NCI-H510A (cell line): ENCODE measurements around the gene PARK7.
A peak's percentile ranks its signal among the peaks of the same experiment; 100 is the strongest.
"Not testable (repeated sequence)": the region's sequence is repeated elsewhere in the genome, so short reads cannot be mapped to it uniquely, and the experiment has no call there.

Experiments used
- DNase-seq: peaks from one replicate; lab custom pipeline; 2025; lab: John Stamatoyannopoulos, UW

Gene PARK7

DNA sequence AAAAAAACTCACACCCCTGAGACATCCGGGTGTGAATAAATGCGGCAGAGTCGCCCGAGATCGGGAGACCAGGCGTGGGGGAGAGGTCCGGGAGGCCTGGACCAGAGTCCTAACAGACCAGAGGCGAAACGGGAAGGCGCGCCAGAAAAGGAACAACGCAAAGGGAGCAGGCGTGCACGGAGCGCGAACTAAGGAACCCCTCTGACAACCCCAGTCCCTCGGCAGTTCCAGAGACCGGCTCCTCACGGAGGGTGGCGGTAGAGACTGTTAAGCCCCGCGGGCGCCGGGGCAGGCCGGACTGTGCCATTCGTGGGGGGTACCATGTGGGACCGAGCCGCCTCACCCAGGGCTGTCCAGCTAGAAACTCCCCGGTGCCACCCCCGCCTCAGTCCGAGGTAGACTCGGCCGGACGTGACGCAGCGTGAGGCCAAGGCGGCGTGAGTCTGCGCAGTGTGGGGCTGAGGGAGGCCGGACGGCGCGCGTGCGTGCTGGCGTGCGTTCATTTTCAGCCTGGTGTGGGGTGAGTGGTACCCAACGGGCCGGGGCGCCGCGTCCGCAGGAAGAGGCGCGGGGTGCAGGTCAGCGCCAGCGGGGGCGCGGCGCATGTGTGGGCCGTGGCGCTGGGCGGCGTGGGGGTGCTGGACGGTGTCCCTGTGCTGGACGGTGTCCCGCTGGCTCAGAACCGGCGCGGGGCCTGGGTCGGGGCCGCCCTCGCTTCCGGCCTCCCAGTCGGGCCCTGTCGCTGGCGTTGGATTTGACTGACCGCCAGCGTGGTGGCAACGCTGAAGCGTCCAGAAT is at the start of gene PARK7:
PARK7 (plus strand) TSS at position 496 of the 798 bp plus-strand sequence. CDS start 1,075 bp downstream, outside the sequence.
- DNase-seq = peak; percentile 100

DNA sequence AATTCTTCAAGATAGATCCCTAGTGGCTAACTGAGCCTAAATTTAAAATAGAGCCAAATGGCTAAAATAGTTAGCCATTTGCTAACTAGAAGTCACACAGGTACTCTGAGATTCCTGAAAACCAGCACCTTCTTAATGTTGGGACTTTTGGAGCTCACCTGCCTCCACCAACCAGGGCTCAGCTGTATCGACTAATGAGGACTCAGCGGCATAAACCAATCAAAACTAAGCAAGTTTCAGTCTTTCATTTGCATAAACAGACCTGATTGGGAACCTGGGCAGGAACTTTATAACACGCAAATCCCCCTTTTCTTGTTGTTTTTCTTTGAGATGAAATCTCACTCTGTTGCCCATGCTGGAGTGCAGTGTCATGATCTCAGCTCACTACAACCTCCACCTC is 49.4 kb upstream of the PARK7 start:
- DNase-seq = no peak

DNA sequence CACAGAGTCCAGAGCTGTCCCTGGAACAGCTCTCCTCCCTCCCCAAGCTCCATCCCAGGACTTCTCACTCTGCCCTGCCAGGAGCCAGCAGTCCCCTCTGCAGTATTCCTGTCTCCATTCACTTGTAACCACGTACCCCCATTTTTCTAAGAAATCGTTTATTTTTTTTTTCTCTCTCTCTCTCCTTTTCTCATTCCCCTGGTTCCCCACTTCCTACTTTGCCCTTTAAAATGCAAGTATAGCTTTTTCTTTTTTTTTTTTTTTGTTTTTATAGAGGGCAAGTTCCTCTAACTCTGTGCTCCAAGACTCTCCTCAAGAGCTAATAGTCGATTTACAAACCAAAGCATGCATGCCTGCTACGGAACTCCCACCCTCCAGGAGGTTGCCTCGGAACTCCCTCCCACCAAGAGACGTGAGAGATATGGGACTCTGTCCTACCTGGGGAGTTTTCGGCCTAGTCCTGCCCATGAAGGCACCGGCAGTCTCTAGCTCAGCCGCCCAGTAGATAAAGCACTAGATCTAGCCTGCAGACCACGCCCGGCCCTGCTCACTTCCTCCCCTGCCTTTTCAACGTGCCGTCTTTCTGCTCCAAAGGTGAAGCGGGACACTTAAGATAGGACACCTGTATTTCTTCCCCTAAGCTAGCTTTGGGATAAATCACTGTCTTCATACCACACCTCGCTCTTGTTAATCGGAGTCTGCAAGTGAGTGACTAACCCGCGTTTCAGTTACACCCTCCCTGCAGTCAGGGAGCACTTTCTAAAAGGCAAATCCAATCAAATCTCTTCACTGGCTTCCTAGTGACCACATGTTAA is 48.6 kb upstream of the PARK7 start:
- DNase-seq = no peak

DNA sequence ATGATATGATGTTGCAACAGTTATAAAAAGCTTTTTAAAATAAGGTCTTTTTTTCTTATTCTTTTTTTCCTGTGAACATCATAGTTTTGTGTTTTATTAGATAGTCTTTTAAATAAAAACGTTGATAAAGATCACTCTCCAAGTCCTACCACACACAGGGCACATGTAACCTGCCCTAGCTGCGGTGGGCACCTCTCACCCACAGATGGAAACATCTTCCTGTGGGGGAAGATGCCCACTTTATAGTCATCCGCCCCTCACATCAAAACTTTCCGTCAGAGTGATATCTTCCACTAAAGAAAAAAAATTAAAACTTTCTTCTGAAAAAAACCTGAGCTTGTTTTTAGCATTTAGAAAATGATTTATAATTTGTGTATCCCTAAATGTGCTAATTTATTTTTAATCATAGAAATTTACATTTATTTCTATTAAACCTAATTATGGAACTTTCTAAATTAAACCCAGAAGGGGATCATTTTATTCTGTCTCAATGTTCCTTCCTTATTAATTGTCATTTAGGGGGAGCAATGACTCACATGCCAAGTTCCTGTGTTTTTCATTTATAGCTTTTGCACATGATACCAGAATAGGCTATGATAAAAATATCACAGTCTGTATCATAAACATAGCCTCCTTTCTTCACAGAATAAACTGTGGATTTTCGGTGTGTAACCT is 45.5 kb upstream of the PARK7 start:
- no peak for DNase-seq

DNA sequence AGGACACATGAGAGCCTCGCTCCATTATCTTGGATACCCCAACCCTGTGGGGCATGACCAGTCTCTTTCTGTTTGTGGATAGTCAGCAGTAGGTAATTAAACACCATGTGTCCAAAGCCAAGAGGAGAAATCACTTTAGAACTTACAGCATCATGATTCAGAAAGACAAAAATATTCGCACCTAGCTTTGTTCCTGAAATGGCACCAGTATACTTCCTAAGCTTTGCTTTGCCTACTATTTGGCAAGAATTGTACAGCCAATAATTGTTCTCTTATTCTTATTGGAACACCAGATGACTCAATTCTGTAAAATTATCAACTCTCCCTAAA is 45.0 kb upstream of the PARK7 start:
- no peak for DNase-seq

DNA sequence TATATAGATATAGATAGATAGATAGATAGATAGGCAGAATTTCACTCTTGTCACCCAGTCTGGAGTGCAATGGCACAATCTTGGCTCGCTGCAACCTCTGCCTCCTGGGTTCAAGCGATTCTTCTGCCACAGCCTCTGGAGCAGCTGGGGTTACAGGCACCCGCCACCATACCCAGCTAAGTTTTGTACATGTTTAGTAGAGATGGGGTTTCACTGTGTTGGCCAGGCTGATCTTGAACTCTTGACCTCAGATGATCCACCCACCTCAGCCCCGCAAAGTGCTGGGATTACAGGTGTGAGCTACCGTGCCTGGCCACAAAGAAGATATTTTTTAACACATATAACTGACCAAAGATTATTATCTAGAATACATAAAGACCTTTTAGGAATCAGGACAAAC is 43.5 kb upstream of the PARK7 start:
- DNase-seq = not testable (repeated sequence)

DNA sequence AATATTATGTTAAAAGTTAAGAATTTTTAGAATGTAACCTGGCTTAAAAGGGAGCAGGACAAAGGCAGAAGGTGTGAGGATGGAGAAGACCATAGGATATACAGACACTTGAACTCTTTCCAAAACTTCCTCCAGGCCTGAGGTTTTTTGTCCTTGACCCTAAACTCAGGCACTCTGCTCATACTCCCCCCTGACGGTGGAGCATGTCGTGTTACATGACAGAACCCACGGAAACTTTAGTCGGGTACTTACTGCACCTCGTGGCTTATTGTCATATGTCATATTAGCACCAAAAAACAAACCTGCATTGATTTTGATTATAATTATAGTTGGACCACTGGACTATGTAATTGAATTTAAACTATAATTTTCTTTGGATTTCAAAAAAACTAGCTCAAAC is 41.6 kb upstream of the PARK7 start:
- no peak for DNase-seq

DNA sequence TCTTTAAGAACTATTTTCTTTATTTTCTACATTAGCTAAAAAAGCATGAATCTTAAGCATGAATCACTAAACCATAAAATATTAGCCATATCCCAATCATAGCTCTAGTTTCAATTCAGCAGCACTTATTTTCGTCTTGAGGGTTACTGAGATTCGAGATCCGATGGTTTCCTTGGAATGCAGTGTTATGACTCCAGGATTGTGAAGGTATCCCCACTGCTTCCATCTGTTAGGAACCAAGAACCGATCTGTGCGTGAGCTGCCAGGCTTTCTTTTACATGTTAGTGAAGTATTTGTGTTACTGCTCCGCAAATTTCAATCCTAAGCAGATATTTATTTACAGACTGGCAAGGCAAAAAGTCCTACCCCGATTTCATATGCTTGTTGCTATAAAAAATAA is 39.7 kb upstream of the PARK7 start:
- no peak for DNase-seq

DNA sequence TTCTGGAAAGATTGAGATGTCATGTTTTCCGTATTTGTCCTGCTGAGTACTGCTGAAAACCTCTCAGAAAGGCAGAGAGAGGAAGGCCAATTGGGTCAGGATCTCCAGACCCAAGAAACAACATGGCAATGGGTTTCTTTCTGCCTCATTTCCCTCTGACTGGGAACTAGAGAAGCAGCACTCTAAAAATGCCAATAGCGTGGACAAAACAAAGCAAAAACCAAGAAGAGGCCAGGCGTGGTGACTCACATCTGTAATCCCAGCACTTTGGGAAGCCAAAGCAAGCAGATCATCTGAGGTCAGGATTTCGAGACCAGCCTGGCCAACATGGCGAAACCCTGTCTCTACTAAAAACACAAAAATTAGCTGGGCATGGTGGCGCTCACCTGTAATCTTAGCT is 39.2 kb upstream of the PARK7 start:
- no peak for DNase-seq

DNA sequence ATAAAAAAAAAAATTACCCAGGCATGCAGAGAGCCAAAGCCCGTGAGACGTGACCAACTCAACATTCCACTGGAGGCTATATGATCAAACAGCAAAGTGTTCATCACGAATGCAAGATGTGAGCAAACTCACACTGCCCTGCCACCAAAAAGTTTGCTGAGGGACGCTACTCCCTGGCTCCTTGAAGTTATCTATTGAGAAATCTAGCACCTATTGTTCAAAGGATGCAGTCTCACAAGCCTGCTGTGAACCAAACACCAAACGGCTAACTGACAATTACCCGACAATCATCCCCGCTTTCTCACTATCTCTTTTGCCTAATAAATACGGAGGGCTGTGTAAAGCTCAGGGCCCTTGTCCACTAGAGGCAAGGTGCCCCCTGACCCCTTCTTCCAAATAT is 34.5 kb upstream of the PARK7 start:
- DNase-seq = not testable (repeated sequence)

DNA sequence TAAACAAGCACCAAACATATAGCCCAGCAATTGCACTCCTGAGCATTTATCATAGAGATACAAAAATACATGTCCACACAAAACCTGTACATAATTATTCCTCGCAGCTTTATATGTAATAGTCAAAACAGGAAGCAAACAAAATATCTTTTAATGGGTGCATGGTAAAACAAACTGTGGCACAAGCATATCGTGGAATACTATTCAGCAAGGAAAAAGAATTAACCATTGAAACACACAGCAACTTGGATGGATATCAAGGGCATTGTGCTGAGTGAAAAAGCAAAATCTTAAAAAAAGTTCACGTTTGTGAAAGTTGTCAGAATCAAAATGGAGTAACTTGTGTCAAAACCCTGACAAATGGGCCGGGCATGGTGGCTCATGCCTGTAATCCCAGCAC is 33.3 kb upstream of the PARK7 start:
- no peak for DNase-seq

DNA sequence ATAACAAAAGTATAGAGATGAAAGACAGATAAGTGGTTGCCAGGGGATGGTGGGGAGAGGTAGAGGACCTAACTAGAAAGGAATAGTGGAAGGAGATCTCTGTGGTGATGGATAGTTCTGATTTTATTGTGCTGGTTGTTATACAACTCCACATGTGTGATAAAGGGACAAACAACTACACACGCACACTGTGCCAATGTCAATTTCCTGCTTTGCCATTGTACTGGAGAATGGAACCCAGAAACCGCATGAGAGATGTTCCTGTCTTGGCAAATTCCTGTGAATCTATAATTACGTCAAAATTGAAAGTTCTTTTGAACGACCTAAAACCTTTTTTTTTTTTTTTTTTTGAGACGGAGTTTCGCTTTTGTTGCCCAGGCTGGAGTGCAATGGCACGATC is 31.9 kb upstream of the PARK7 start:
- no peak for DNase-seq

DNA sequence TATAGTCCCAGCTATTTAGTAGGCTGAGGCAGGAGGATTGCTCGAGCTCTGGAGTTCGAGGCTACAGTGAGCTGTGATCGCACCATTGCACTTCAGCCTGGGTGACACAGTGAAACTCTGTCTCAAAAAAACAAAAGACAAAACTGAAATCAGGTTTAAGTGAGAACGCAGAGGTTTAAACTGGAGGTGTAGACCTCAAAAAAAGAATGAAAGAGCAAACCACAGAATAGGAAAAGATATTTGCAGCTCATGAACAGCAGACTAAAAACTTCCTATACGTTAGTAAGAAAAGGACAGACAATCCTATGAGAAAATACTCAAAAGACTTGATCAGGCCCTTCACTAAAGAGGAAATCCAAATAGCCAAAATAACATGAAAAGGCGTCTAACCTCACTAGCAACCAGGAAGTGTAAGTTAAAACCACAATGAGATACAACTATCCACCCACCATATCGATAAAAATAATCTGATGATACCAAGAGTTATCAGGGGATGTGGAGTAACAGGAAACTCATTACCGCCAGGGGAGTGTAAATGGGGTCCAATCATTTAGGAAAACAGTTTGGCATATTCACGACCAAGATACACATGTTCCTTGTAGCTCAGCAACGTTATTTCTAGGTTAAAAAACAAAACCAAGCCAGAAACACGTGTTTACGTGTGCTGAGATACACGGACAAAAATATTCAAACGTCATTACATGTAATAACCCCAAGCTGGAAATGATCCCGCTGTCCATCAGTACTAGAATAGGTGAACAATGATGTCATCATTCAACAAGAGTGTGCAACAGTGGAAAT is 30.7 kb upstream of the PARK7 start:
- DNase-seq = no peak

DNA sequence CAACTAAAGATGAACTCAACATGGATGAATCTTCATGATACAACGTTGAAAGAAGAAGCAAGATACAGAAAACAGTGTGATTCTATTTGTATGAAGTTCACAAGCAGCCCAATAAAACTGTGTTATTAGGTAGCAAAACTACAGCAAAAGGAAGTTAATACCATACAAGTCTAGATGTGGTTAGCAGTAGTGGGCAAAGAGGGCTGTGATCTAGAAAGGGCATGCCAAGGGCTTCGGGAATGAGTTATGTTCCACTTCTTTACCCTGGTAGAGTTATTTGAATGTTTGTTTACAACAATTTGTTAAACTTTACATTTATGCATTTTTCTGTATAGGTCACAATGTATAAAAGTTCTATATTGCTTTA is 30.1 kb upstream of the PARK7 start:
- no peak for DNase-seq

DNA sequence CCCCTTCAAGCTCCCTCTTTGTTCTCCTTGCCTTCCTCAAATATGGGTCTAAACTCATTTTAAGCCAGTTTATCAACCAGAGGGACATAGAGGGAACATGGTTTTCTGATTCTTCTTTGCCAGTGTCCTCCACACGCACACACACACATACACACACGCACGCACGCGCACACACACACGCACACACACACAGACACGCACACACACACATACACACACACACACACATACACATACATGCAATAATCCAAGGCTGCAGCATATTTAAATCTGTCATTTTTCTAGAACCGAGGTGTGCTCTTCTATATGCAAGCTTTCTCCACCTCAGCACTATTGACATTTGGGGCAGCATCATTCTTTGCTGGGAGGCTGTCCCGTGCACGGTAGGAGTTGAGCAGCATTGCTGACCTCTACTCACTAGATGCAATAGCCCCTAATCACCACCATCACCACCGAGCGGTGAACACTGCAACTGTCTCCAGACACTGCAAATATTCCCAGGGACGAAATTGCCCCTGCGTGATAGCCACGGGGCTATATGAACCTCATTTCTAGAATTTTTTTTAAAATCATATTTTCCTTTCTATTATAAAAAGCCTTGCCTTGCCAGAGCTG is 28.9 kb upstream of the PARK7 start:
- no peak for DNase-seq

DNA sequence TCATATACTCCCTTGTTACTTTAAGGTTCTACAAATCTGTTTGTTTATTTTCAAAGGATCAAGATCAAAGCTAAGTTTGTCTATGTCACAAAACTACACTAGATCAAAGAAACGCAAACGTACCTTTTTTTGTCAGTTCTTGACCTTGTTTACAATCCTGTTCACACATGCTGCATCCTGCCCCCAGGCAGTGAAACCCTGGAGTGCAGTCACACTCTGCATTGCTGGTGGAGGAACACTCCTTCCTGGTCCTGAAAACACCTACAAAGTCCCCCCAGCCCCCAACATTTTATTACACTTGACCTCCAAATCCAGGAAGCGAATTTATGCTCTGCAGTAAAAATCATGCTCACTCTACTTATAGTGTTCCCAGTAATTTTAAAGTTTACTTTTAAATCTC is 23.4 kb upstream of the PARK7 start:
- no peak for DNase-seq

DNA sequence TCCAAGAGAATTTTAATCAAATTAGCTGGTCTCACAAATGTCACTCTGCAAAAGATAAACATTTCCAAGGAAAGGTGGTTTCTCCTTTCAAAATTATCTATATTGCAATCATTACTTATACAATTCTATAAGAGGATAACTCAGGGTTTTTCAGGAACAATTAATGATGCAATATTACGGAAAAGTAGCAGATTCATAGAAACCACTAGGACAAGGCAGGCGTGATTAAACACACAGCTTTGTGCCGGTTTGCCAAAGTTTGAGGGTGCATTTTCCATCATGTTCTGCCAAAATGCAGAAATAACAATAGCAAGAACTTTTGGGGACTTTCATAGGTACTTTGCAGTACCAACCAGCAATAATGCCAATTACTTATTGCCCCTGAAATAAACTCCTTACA is 21.5 kb upstream of the PARK7 start:
- no peak for DNase-seq

DNA sequence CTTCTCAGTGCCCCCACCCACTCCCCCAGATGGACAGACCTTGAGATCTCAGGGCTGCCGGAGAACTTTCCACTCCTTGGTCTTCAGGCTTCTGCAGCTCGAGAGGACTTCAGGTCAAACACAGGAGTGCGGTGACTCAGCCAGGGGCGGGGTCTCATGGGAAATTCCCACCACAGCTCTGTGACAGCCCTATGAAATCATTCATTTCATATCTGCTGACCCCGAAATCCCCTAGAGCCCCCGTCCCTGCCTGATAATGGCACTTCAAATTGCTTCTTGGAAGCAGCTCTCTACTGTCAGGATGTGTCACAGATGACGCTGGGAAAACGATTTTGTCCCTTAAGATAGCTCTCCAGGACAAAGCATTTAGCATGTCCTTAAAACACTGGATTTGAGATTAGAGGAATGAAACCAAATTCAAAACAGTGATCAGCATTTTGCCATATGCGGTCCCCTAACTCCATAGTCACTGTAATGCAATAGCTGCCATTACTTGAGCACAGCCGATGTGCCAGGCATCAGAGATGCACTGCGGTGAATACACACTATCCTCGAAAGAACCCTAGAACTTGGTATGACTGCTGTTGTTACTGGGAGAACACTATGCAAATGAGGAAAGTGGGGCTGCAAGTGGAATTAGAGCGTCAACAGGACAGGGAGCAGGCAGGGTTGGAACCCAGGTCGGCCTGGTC is 20.6 kb upstream of the PARK7 start, which contains the start of gene TNFRSF9:
TNFRSF9 (minus strand) TSS at position 95 of the 692 bp plus-strand sequence. CDS start 845 bp downstream, outside the sequence.
- no peak for DNase-seq

DNA sequence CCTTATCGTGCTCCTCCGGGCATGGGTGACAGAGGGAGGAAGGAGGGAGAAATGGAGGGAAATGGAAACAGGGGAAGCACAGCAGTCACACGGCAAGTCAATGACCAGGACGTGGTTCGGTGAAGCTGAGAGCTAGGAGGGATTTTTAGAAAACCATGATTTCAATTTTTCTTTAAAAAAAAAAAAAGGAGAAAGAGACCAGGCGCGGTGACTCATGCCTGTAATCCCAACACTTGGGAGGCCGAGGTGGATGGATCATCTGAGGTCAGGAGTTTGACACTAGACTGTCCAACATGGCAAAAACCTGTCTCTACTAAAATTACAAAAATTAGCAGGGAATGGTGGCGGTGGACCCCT is 20.1 kb upstream of the PARK7 start:
- DNase-seq = no peak

DNA sequence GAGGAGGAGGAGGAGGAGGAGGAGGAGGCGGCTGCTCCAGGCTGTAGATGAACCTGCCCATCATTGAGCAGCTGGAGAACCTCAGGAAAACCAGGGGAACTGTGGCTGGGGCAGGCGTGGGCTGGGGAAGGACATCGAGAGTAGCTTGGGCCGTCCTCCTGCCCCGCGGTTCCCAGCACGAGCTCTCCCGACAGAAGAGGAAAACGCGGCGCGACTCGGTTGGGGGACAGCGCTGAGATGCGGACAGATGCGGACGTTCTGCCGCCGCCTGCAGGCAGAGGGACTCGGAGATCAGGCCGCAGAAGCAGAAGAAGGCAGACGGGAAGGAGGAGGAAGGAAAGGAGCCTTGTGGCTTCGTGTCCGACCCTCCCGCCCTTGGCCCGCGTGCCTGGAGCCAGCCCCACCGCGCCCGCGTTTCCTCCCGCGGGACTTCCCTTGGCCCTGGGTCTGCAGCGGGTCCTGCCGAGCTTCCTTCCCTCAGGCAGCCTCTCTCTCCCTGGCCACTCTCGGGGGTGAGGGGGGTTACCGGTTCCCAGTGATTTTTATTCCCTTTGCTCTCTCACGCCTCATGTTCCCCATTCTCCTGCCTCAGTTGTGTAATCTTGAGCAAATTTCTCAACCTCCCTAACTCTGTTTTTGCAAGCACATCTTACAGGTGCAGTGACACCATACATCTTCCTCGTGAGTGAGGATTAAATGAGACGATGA is 19.1 kb upstream of the PARK7 start:
- DNase-seq = peak; percentile 36
